Activated CD4-positive, alpha-beta memory T cell treated with anti-CD3 and anti-CD28 coated beads, Interleukin-2, amount 10 ng/mL, durations not matched to agents 7 days and 5 days (primary cell): Measurements from ENCODE around the gene ERMARD. TPM values are rescaled to one million over a fixed set of nuclear protein-coding genes. Genes with fewer than 3 reads are reported as not detected.
A peak's percentile ranks its signal among the peaks of the same experiment; 100 is the strongest.
"Not testable (repeated sequence)": the region's sequence is repeated elsewhere in the genome, so short reads cannot be mapped to it uniquely, and the experiment has no call there.

ENCODE experiments used
- CTCF ChIA-PET: fragments of 350-600 bp; sonication (Branson Sonifier 250); formaldehyde crosslinking; loops from one replicate; lab custom pipeline; 2021; ENCODE audit warnings: antibody characterized with exemption, inconsistent platforms; lab: Charles Lee
- POLR2A ChIA-PET: fragments of 350-600 bp; sonication (Branson Sonifier 250); formaldehyde crosslinking; loops from one replicate; lab custom pipeline; 2021; ENCODE audit warnings: antibody characterized with exemption; lab: Charles Lee
- DNase-seq: peaks from one replicate; pipeline ENCODE4 v3.0.0-alpha.2; 2020
- H3K27ac Mint-ChIP-seq: one replicate; pipeline ENCODE4 v1.8.0; 2021; ENCODE audit warnings: mild to moderate bottlenecking, mixed read lengths
- H3K27me3 Mint-ChIP-seq: one replicate; pipeline ENCODE4 v1.8.0; 2021; ENCODE audit warnings: mixed read lengths
- H3K36me3 Mint-ChIP-seq: one replicate; pipeline ENCODE4 v1.8.0; 2021; ENCODE audit warnings: low read depth, mixed read lengths
- H3K4me1 Mint-ChIP-seq: one replicate; pipeline ENCODE4 v1.8.0; 2021; ENCODE audit warnings: mixed read lengths
- H3K4me3 Mint-ChIP-seq: one replicate; pipeline ENCODE4 v1.8.0; 2021; ENCODE audit warnings: mild to moderate bottlenecking, mixed read lengths
- H3K9me3 Mint-ChIP-seq: one replicate; pipeline ENCODE4 v1.8.0; 2021; ENCODE audit warnings: mixed read lengths
- total RNA-seq, 2 experiments: library from RNA; stranded (reverse); gene quantifications; one replicate each; pipeline ENCODE4 v1.2.3, GENCODE V29; 2021

Gene ERMARD
- total RNA-seq, 2 experiments from 2014 or later = 29.3 to 30.7 TPM

- H3K27me3 Mint-ChIP-seq = peaks cover 13% of the 10 kb centered on the region
- ChIA-PET CTCF (no interaction called here), POLR2A (interaction anchor here (1.2 to 3.5 kb wide), 3 partner anchors 10 to 40 kb away, joined by 4 to 16 read pairs (median 7); partner anchors contain the start of genes C6orf120, DYNLT2, ERMARD and WDR27)
- H3K27ac Mint-ChIP-seq = no peak overlapping the region
- DNase-seq = no peak
- H3K4me3 Mint-ChIP-seq = no peak overlapping the region
- H3K4me1 Mint-ChIP-seq = no peaks in the 10 kb centered on the region
- H3K36me3 Mint-ChIP-seq = no peaks in the 10 kb centered on the region
- H3K9me3 Mint-ChIP-seq = peaks cover 4% of the 10 kb centered on the region
Measured at GRCh38 chr6:169741344-169741743, 10.1 kb upstream of the ERMARD start.

DNA sequence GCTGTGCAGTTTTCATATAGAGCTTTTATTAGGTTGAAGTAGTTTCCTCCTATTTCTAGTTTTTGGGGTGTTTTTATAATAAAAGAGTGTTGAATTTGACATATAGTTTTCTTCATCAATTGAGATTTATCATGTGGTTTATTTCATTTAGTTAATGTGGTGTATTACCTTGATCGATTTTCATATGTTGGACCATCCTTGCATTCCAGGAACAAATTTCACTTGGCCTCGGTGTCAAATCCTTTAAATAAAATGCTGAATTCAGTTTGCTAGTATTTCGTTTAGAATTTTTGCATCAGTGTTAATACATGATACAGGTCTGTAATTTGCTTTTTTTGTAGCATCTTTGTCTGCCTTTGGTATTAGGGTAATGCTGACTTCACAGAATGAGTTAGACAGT is 6.0 kb upstream of the ERMARD start:
- CTCF ChIA-PET = interaction anchor here (1.2 kb wide), 1 partner anchor 44 kb away, joined by 3 read pairs; no protein-coding TSS in a partner anchor
- POLR2A ChIA-PET = interaction anchor here (8.8 kb wide), 1 partner anchor 21 kb away, joined by 111 read pairs; the partner anchor contains the start of gene PHF10
- Mint-ChIP-seq H3K36me3 (peaks cover 16% of the 10 kb centered on the region), H3K4me3 (no peak overlapping the region), H3K9me3 (peaks cover 4% of the 10 kb centered on the region), H3K4me1 (peaks cover 11% of the 10 kb centered on the region), H3K27ac (no peak overlapping the region), H3K27me3 (peaks cover 6% of the 10 kb centered on the region)
- DNase-seq = no peak

- Mint-ChIP-seq H3K36me3 (peaks cover 19% of the 10 kb centered on the region), H3K9me3 (peaks cover 4% of the 10 kb centered on the region), H3K4me1 (peaks cover 16% of the 10 kb centered on the region), H3K27ac (no peak overlapping the region), H3K27me3 (peaks cover 6% of the 10 kb centered on the region), H3K4me3 (no peak overlapping the region)
- POLR2A ChIA-PET = interaction anchor here (2.1 to 8.8 kb wide), 2 partner anchors 22 to 44 kb away, joined by 6 to 111 read pairs; partner anchors contain the start of genes C6orf120, PHF10 and WDR27
- no peak for DNase-seq
- CTCF ChIA-PET = no interaction called here
Measured at GRCh38 chr6:169746556-169746955, 4.9 kb upstream of the ERMARD start.

- no peak for DNase-seq
- H3K27ac Mint-ChIP-seq = peak overlapping the region; percentile 88
Measured at GRCh38 chr6:169752074-169752623, 727 bp downstream of the ERMARD start.

DNA sequence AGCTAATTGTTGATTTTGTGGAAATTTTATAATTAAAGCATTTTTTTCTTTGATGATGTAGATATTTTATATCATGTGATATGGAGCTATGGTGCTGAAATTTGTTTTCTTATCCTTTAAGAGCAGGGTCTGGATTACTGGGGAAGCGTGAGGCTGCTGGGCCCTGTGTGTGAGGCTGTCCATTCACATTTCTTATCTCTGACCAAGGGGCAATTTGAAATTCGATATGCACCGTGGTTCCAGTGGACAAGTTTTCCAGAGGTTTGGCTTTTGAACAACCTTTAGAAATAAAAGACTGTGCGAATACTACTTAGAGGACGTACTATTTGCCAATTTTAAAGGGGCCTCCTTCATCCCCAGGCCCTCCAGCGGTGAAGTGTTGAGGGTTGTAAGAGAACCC is 3.7 kb downstream of the ERMARD start:
- H3K4me3 Mint-ChIP-seq = no peak overlapping the region
- ChIA-PET CTCF (interaction anchor here (0.9 to 1.8 kb wide), 3 partner anchors 30 to 36 kb away, joined by 3 to 4 read pairs (median 4); no protein-coding TSS in a partner anchor), POLR2A (interaction anchor here (2.5 kb wide), 1 partner anchor 53 kb away, joined by 7 read pairs; the partner anchor contains the start of gene C6orf120)
- no peak for DNase-seq
- H3K4me1 Mint-ChIP-seq = peaks cover 23% of the 10 kb centered on the region
- H3K36me3 Mint-ChIP-seq = peaks cover 45% of the 10 kb centered on the region
- H3K27me3 Mint-ChIP-seq = no peaks in the 10 kb centered on the region
- no peaks in the 10 kb centered on the region for H3K9me3 Mint-ChIP-seq
- H3K27ac Mint-ChIP-seq = no peak overlapping the region

More at GRCh38 chr6:169752074-169752623, 727 bp downstream of the ERMARD start:
- ChIA-PET CTCF (interaction anchor here (1.2 to 2.3 kb wide), 3 partner anchors 38 to 800 kb away, joined by 3 to 10 read pairs (median 3); no protein-coding TSS in a partner anchor), POLR2A (interaction anchor here (0.6 to 8.8 kb wide), 22 partner anchors 10 to 859 kb away, joined by 3 to 111 read pairs (median 4); partner anchors contain the start of genes C6orf120, PDCD2, PHF10 and PSMB1)
- no peaks in the 10 kb centered on the region for H3K27me3 Mint-ChIP-seq
- H3K36me3 Mint-ChIP-seq = peaks cover 31% of the 10 kb centered on the region
- peak overlapping the region; percentile 98 for H3K4me3 Mint-ChIP-seq
- H3K4me1 Mint-ChIP-seq = peaks cover 32% of the 10 kb centered on the region
- H3K9me3 Mint-ChIP-seq = no peaks in the 10 kb centered on the region

DNA sequence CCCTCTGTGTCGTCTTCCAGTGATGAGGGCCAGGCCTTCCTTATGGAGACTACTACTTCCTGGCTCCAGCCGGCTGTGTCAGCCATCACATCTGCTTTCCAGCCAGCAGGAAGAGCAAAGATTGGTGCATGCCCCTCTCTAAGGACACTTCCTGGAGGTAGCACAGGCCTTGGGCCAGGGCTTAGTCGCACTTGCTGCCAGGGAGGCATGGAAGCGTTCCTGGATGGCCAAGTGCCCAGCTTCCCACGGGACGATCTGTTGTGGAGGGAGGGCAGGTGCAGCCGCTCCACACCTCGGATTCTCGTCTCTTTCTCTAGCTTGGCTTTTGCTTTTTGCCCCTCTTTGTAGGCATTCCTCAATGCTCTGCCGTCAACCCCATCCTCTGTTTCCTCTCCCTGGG is 11.9 kb downstream of the ERMARD start:
- Mint-ChIP-seq H3K4me1 (no peaks in the 10 kb centered on the region), H3K9me3 (no peaks in the 10 kb centered on the region), H3K36me3 (peaks cover 66% of the 10 kb centered on the region), H3K4me3 (no peak overlapping the region), H3K27ac (no peak overlapping the region), H3K27me3 (no peaks in the 10 kb centered on the region)
- CTCF ChIA-PET = no interaction called here
- POLR2A ChIA-PET = interaction anchor here (2.6 kb wide), 1 partner anchor 12 kb away, joined by 12 read pairs; the partner anchor contains the start of genes DYNLT2 and ERMARD
- no peak for DNase-seq

DNA sequence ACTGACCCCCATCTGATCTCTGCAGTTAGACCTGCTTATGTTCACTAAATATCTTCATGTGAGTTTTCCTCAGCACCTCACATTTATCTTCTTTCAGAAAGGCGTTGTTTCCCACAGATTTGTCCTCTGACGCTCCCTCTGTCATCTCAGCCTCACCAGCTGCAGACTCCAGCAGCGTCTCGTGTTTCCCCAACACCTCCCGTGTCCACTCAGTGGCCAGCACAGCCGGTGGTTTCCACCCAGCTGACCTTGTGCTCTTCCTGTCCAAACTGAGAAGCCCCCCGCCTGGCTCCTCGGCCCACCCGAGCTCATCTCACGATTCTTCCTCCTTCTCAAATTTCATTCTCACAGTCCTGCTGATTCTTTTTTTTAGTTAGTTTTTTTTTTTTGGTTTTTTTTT is 12.5 kb downstream of the ERMARD start:
- ChIA-PET POLR2A (no interaction called here), CTCF (interaction anchor here (1.1 kb wide), 1 partner anchor 26 kb away, joined by 4 read pairs; no protein-coding TSS in a partner anchor)
- Mint-ChIP-seq H3K4me1 (no peaks in the 10 kb centered on the region), H3K9me3 (no peaks in the 10 kb centered on the region), H3K27ac (no peak overlapping the region), H3K36me3 (peaks cover 62% of the 10 kb centered on the region), H3K27me3 (no peaks in the 10 kb centered on the region), H3K4me3 (no peak overlapping the region)
- DNase-seq = no peak

DNA sequence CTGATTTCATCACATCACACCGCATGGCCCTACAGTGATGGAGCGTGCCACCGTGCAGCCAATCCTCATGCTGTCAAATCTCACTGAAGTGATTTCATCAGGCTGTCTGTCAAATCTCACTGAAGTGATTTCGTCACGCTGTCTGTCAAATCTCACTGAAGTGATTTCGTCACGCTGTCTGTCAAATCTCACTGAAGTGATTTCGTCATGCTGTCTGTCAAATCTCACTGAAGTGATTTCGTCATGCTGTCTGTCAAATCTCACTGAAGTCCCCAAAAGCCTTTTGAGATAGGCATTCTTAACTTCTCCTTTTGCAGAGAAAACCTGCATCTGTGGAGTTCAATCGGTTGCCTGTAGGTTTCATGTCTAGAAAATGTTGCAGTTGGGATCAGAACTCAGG is 14.4 kb downstream of the ERMARD start:
- not testable (repeated sequence) for H3K27me3 Mint-ChIP-seq, H3K4me1 Mint-ChIP-seq, H3K27ac Mint-ChIP-seq, H3K4me3 Mint-ChIP-seq, DNase-seq, H3K9me3 Mint-ChIP-seq
- CTCF ChIA-PET = interaction anchor here (1.0 to 2.0 kb wide), 2 partner anchors 23 to 25 kb away, joined by 3 to 6 read pairs; no protein-coding TSS in a partner anchor
- POLR2A ChIA-PET = interaction anchor here (1.2 kb wide), 1 partner anchor 14 kb away, joined by 3 read pairs; the partner anchor contains the start of gene ERMARD
- peaks cover 49% of the 10 kb centered on the region for H3K36me3 Mint-ChIP-seq

DNA sequence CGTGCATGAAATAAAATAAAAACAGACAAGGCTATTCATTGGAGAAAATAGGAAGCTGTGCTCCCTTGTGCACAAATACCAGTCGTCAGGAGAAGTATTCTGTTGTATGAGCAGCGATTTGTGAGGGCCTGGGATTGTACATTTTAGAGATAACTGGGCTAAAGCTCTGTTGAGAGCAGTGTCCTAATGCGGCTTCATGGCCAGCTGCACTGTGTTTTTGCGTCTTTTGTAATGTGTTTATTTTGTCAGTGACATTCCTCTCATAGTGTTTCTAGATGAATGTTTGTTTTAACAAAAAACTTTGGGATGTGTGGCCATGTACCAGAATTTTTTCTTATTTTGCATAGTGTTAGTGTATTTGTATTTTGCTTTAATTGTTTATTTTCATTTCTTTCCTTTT is 14.8 kb downstream of the ERMARD start:
- DNase-seq = no peak
- H3K9me3 Mint-ChIP-seq = no peaks in the 10 kb centered on the region
- ChIA-PET POLR2A (no interaction called here), CTCF (interaction anchor here (2.0 kb wide), 1 partner anchor 24 kb away, joined by 6 read pairs; no protein-coding TSS in a partner anchor)
- peaks cover 46% of the 10 kb centered on the region for H3K36me3 Mint-ChIP-seq
- H3K27ac Mint-ChIP-seq = no peak overlapping the region
- H3K4me1 Mint-ChIP-seq = no peaks in the 10 kb centered on the region
- no peaks in the 10 kb centered on the region for H3K27me3 Mint-ChIP-seq
- H3K4me3 Mint-ChIP-seq = no peak overlapping the region

GRCh38 chr6:169766921-169767736 is 15.7 kb downstream of the ERMARD start:
- no peaks in the 10 kb centered on the region for H3K4me1 Mint-ChIP-seq
- no peaks in the 10 kb centered on the region for H3K27me3 Mint-ChIP-seq
- H3K4me3 Mint-ChIP-seq = no peak overlapping the region
- no peaks in the 10 kb centered on the region for H3K9me3 Mint-ChIP-seq
- CTCF ChIA-PET = interaction anchor here (2.0 kb wide), 1 partner anchor 23 kb away, joined by 6 read pairs; no protein-coding TSS in a partner anchor
- H3K27ac Mint-ChIP-seq = no peak overlapping the region
- no peak for DNase-seq
- H3K36me3 Mint-ChIP-seq = peaks cover 45% of the 10 kb centered on the region
- POLR2A ChIA-PET = interaction anchor here (0.6 kb wide), 1 partner anchor 519 kb away, joined by 3 read pairs; no protein-coding TSS in a partner anchor

DNA sequence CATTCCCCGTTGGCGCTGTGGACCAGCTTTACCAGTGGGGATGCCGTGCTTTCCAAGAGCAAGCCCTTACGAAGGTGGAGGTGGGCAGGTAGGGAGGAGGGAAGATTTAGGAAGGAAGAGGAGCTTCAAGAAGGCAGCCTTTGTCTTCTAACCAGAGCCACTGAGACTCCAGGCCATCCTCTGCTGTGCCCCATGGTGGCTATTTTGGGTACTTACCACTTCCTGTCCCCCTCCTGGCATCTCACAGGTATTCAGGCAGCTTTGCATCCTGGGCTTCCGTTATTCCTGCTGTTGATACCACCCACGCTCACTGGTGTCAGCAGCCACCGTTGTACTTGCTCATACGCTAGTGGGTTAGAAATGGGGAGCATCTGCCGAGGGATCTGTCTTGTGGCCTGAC is 22.9 kb downstream of the ERMARD start:
- POLR2A ChIA-PET = no interaction called here
- H3K27ac Mint-ChIP-seq = no peak overlapping the region
- H3K36me3 Mint-ChIP-seq = peaks cover 23% of the 10 kb centered on the region
- no peaks in the 10 kb centered on the region for H3K4me1 Mint-ChIP-seq
- CTCF ChIA-PET = no interaction called here
- no peaks in the 10 kb centered on the region for H3K27me3 Mint-ChIP-seq
- no peak for DNase-seq
- no peaks in the 10 kb centered on the region for H3K9me3 Mint-ChIP-seq
- H3K4me3 Mint-ChIP-seq = no peak overlapping the region

DNA sequence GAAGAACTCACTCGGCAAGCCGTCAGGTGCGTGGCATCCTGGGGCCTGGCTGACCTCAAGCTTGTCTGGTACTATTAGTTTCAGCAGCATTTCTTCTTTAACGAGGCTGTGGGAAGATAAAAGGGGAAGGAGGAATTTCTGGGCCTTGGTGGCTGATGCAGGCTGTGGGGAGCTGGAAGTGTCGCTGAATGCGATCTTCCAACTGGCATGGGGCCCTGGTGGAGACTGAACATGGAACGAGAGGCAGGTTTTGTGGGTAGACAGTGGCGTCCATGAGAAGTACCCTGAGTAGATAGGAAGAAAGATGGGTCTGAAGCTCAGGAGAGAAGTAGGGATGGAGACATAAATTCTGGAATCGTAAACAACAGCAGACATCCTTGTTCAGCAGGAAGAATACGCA is 23.9 kb downstream of the ERMARD start:
- Mint-ChIP-seq H3K9me3 (no peaks in the 10 kb centered on the region), H3K4me1 (no peaks in the 10 kb centered on the region), H3K27me3 (no peaks in the 10 kb centered on the region), H3K36me3 (peaks cover 21% of the 10 kb centered on the region), H3K27ac (no peak overlapping the region), H3K4me3 (no peak overlapping the region)
- no peak for DNase-seq
- POLR2A ChIA-PET = no interaction called here
- CTCF ChIA-PET = no interaction called here
